Smooth muscle cell (in vitro differentiated cells): ENCODE data around the gene AFF1. TPM values are rescaled to one million over a fixed set of nuclear protein-coding genes. Genes with fewer than 3 reads are reported as not detected.

ENCODE experiments used
- DNase-seq: peaks from one replicate; lab custom pipeline; 2025; ENCODE audit not compliant: unreplicated experiment; lab: John Stamatoyannopoulos, UW
- H2AFZ ChIP-seq: fragments of 200-600 bp; sonication (generic); 2 replicates; pipeline ENCODE4 v1.6.0; 2016; ENCODE audit warnings: antibody characterized with exemption, low read depth, mild to moderate bottlenecking
- H3F3A ChIP-seq: fragments of 200-600 bp; sonication (generic); 2 replicates; pipeline ENCODE4 v1.6.0; 2017; ENCODE audit warnings: antibody characterized with exemption, low read depth
- H3K27ac ChIP-seq: fragments of 200-600 bp; sonication (generic); 2 replicates; pipeline ENCODE4 v1.5.1; 2016; ENCODE audit warnings: low read depth, mild to moderate bottlenecking
- H3K27me3 ChIP-seq: fragments of 200-600 bp; sonication (generic); 2 replicates; pipeline ENCODE4 v1.6.1; 2016; ENCODE audit warnings: low read depth, mild to moderate bottlenecking
- H3K36me3 ChIP-seq: fragments of 200-600 bp; sonication (generic); 2 replicates; pipeline ENCODE4 v1.5.1; 2016; ENCODE audit warnings: low read depth
- H3K4me1 ChIP-seq: fragments of 200-600 bp; sonication (generic); 2 replicates; pipeline ENCODE4 v1.5.1; 2016; ENCODE audit warnings: low read depth
- H3K4me2 ChIP-seq: fragments of 200-600 bp; sonication (generic); 2 replicates; pipeline ENCODE4 v1.6.0; 2016; ENCODE audit warnings: mild to moderate bottlenecking
- H3K4me3 ChIP-seq: fragments of 200-600 bp; sonication (generic); 2 replicates; pipeline ENCODE4 v1.5.1; 2016; ENCODE audit warnings: mild to moderate bottlenecking
- H3K79me2 ChIP-seq: fragments of 200-600 bp; sonication (generic); 2 replicates; pipeline ENCODE4 v1.6.0; 2016; ENCODE audit warnings: low read depth, mild to moderate bottlenecking
- H3K9ac ChIP-seq: fragments of 200-600 bp; sonication (generic); 2 replicates; pipeline ENCODE4 v1.6.0; 2016; ENCODE audit warnings: low read depth
- H3K9me3 ChIP-seq: fragments of 200-600 bp; sonication (generic); replicated peaks from 2 replicates; pipeline ENCODE4 v1.5.1; 2016; ENCODE audit warnings: low read depth
- H4K20me1 ChIP-seq: fragments of 200-600 bp; sonication (generic); 2 replicates; pipeline ENCODE4 v1.6.0; 2016; ENCODE audit warnings: low read depth
- WGBS: methylation state at CpG from one replicate; pipeline ENCODE4 v1.1.7; 2016; ENCODE audit warnings: low lambda C conversion rate; 5-methylcytosine and 5-hydroxymethylcytosine counted together
- polyA plus RNA-seq: library from polyadenylated mRNA; unstranded; fragments of >200 nt; fragmentation: Nextera tagmentation; extraction: Ambion mirVana; gene quantifications from 2 replicates; pipeline ENCODE4 v1.2.1, GENCODE V29; 2016
- total RNA-seq: library from RNA; depleted of rRNA; stranded (reverse); fragments of >200 nt; gene quantifications from 2 replicates; pipeline ENCODE4 v1.2.3, GENCODE V29; 2014
- TF ChIP-seq, protein P1 (sequence below): fragments of 200-600 bp; sonication (generic); IDR thresholded peaks from 2 replicates; pipeline ENCODE4 v1.5.1; 2017; ENCODE audit warnings: borderline replicate concordance, mild to moderate bottlenecking, antibody characterized with exemption; ENCODE audit not compliant: insufficient read depth, poor library complexity, severe bottlenecking

AFF1 gene
- total and polyA plus RNA-seq, 2 experiments from 2014 or later: 6.6 to 17.7 TPM

DNA sequence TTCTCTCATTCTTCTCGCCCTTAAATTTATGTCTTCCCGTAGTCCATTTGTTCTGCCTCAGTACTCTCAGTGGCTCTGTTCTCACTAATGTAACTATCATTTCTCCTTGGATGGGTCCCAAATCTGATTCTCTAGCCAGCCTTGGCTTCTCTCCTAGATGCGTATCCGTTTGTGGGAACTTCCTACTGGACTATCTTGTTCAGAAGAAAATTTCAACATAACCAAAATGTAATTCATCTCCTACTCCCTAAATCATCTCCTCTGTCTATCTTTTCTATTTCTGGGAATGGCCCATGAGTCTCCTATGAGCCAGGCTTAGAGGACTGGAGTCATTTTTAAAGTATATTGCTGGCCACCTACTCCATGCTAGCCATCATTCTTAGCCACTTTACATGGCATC, 38.2 kb upstream of the AFF1 start:
- 90% methylated on average over 4 of the region's 4 CpGs for WGBS

DNA sequence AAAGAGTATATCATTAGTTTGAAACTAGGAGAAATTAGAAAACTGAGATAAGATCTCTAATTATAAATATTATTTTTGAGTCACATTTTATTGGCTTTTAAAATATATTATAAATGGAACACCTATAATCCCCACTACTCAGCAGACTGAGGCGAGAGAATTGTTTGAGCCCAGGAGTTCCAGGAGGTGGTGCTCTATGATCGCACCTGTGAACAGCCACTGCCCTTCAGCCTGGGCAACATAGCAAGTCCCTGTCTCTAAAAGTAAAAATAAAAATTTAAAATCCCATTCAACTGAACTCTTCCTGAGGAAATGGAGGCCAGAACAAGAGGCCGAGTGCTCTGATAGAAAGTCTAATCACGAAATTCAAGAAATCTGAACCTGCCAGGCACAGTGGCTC, 36.2 kb upstream of the AFF1 start:
- H3K27me3 ChIP-seq: no peaks in the 10 kb centered on the region
- H3K79me2 ChIP-seq: no peaks in the 10 kb centered on the region
- H3K4me3 ChIP-seq: no peak overlapping the region
- no peaks in the 10 kb centered on the region for H3F3A ChIP-seq
- H3K4me1 ChIP-seq: no peaks in the 10 kb centered on the region
- TF ChIP-seq, protein P1, sequence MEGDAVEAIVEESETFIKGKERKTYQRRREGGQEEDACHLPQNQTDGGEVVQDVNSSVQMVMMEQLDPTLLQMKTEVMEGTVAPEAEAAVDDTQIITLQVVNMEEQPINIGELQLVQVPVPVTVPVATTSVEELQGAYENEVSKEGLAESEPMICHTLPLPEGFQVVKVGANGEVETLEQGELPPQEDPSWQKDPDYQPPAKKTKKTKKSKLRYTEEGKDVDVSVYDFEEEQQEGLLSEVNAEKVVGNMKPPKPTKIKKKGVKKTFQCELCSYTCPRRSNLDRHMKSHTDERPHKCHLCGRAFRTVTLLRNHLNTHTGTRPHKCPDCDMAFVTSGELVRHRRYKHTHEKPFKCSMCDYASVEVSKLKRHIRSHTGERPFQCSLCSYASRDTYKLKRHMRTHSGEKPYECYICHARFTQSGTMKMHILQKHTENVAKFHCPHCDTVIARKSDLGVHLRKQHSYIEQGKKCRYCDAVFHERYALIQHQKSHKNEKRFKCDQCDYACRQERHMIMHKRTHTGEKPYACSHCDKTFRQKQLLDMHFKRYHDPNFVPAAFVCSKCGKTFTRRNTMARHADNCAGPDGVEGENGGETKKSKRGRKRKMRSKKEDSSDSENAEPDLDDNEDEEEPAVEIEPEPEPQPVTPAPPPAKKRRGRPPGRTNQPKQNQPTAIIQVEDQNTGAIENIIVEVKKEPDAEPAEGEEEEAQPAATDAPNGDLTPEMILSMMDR: peak; percentile 22
- no peak overlapping the region for H3K4me2 ChIP-seq
- no peaks in the 10 kb centered on the region for H3K36me3 ChIP-seq
- H2AFZ ChIP-seq: no peak overlapping the region
- H3K9ac ChIP-seq: no peak overlapping the region
- no peak for DNase-seq
- no peaks in the 10 kb centered on the region for H4K20me1 ChIP-seq
- H3K27ac ChIP-seq: no peak overlapping the region
- 81% methylated on average over 4 of the region's 4 CpGs for WGBS
- H3K9me3 ChIP-seq: no peaks in the 10 kb centered on the region

More for the DNA sequence above, 38.2 kb upstream of the AFF1 start:
- Histone ChIP-seq H3K4me3 (no peak overlapping the region), H3K9me3 (no peaks in the 10 kb centered on the region), H3K4me1 (peaks cover 15% of the 10 kb centered on the region), H3K27me3 (no peaks in the 10 kb centered on the region), H3K79me2 (no peaks in the 10 kb centered on the region), H3K9ac (no peak overlapping the region), H3K36me3 (no peaks in the 10 kb centered on the region), H3K27ac (no peak overlapping the region), H3F3A (peaks cover 4% of the 10 kb centered on the region), H3K4me2 (no peak overlapping the region), H2AFZ (no peak overlapping the region), H4K20me1 (no peaks in the 10 kb centered on the region)
- TF ChIP-seq, protein P1: no peak
- no peak for DNase-seq

DNA sequence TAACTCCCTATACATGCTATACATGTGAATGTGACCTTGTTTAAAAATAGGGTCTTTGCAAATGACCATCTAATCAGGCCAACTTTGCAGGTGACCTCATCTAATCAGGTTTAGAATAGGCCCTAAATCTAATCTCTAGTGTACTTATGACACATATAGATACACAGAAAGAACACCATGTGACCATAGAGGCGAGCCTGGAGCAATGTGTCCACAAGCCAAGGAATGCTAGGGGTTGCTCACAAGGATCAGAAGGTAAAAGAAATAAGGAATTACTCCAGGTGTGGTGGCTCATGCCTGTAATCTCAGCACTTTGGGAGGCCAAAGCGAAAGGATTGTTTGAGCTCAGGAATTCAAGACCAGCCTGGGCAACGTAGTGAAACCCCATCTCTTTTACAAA, 32.9 kb upstream of the AFF1 start:
- no peak overlapping the region for H2AFZ ChIP-seq
- H3K4me3 ChIP-seq: no peak overlapping the region
- TF ChIP-seq, protein P1: no peak
- 88% methylated on average over 3 of the region's 3 CpGs for WGBS
- H3K27me3 ChIP-seq: no peaks in the 10 kb centered on the region
- no peaks in the 10 kb centered on the region for H3K9me3 ChIP-seq
- DNase-seq: no peak
- H4K20me1 ChIP-seq: no peaks in the 10 kb centered on the region
- no peaks in the 10 kb centered on the region for H3K79me2 ChIP-seq
- no peaks in the 10 kb centered on the region for H3F3A ChIP-seq
- H3K36me3 ChIP-seq: no peaks in the 10 kb centered on the region
- H3K27ac ChIP-seq: no peak overlapping the region
- H3K9ac ChIP-seq: no peak overlapping the region
- H3K4me2 ChIP-seq: no peak overlapping the region
- H3K4me1 ChIP-seq: no peaks in the 10 kb centered on the region

DNA sequence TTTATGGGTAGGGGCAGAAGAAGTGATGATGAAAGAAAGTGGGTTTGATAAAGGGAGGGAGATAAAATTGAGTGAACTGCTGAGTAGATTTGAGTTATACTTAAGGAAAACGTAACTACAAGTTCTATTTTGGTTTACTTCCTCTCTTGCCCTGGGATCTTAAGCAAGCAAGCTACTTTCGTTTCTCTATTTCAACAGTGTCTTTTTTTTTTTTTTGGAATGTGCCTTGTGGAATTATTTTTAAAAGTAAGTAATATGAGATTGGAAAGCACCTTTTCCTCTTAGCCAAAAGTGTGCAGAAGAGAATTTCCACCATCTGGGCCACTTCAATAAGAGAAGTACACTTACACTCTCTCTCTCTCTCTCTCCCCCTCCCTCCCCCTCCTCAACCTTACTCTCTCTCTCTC, 26.6 kb upstream of the AFF1 start:
- TF ChIP-seq, protein P1: no peak
- DNase-seq: no peak
- no peak overlapping the region for H3K27ac ChIP-seq
- WGBS: 53% methylated on average over 2 of the region's 2 CpGs
- no peak overlapping the region for H3K4me2 ChIP-seq
- H3K4me3 ChIP-seq: no peak overlapping the region
- H4K20me1 ChIP-seq: no peaks in the 10 kb centered on the region
- no peaks in the 10 kb centered on the region for H3K79me2 ChIP-seq
- no peak overlapping the region for H2AFZ ChIP-seq
- H3K27me3 ChIP-seq: no peaks in the 10 kb centered on the region
- no peaks in the 10 kb centered on the region for H3K9me3 ChIP-seq
- no peaks in the 10 kb centered on the region for H3K4me1 ChIP-seq
- no peaks in the 10 kb centered on the region for H3K36me3 ChIP-seq
- no peak overlapping the region for H3K9ac ChIP-seq
- no peaks in the 10 kb centered on the region for H3F3A ChIP-seq
